Fibroblast of the aortic adventitia (primary cell): Measurements from ENCODE around the gene ETV6. TPM values are rescaled to one million over a fixed set of nuclear protein-coding genes. Genes with fewer than 3 reads are reported as not detected.

Experiments
- DNase-seq: peaks from one replicate; pipeline ENCODE4 v3.0.0-alpha.2; 2010; ENCODE audit warnings: low read depth
- H3K4me3 ChIP-seq: 2 replicates; pipeline ENCODE4 v1.5.1; 2011; ENCODE audit warnings: low read depth, mild to moderate bottlenecking, control low read depth, low read length, moderate library complexity
- total RNA-seq: library from RNA; depleted of rRNA; stranded (reverse); fragments of >200 nt; gene quantifications from 2 replicates; pipeline ENCODE4 v1.2.3, GENCODE V29; 2012; ENCODE audit warnings: low replicate concordance
- TF ChIP-seq, protein P1 (sequence below): IDR thresholded peaks from 2 replicates; pipeline ENCODE4 v1.5.1; 2011; ENCODE audit warnings: mild to moderate bottlenecking, low read length, control low read depth, inconsistent platforms; ENCODE audit not compliant: insufficient read depth

The ETV6 gene
- total RNA-seq, 1 donor, result 6.1 TPM

DNA sequence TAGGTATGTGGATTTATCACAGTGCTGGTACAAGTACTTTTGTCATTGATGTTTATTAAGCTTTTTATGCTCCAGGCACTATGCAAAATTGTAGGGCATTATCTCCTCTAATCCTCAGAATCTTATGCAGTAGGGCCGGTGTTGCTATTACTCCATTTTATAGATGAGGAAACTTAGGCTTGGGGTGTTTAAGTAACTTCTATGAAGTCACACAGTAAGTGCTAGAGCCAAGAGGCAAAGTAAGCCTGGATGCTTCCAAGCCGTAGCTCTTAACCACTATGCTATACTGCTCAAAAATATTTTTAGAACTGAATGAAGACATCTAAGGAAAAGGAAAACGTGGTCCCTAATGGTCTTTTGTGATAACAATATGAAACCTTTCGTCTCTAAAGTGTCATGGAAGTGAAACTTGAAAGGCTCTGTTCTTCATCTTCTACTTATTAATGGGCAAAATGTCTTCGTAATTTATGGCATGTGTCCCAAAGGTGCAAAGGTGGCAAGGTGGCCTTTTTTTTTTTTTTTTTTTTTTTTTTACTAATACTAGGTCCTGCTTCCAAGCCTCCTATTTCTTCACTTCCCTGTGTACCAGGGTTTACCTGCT lies 85.2 kb downstream of the ETV6 start:
- TF ChIP-seq, protein P1, sequence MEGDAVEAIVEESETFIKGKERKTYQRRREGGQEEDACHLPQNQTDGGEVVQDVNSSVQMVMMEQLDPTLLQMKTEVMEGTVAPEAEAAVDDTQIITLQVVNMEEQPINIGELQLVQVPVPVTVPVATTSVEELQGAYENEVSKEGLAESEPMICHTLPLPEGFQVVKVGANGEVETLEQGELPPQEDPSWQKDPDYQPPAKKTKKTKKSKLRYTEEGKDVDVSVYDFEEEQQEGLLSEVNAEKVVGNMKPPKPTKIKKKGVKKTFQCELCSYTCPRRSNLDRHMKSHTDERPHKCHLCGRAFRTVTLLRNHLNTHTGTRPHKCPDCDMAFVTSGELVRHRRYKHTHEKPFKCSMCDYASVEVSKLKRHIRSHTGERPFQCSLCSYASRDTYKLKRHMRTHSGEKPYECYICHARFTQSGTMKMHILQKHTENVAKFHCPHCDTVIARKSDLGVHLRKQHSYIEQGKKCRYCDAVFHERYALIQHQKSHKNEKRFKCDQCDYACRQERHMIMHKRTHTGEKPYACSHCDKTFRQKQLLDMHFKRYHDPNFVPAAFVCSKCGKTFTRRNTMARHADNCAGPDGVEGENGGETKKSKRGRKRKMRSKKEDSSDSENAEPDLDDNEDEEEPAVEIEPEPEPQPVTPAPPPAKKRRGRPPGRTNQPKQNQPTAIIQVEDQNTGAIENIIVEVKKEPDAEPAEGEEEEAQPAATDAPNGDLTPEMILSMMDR, result no peak
- DNase-seq, result no peak

DNA sequence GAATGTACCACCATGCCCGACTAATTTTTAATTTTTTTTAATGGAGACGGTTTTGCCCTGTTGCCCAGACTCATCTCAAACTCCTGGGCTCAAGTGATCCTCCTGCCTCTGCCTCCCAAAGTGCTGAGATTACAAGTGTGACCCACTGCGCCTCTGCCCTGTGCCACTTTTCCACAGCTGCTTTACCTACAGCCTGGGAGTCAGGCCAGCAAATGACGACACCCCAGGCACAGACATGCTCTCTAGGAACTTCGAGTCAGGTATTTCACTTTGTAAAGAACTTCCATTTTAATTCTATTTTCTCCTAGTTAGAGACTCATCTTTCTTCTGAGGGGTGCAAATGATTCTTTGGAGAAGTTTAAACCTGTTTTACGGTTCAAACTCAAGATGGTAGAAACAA lies 89.0 kb downstream of the ETV6 start:
- TF ChIP-seq, protein P1, result no peak
- no peak overlapping the region for H3K4me3 ChIP-seq
- no peak for DNase-seq

More for the DNA sequence above, 85.2 kb downstream of the ETV6 start:
- no peak overlapping the region for H3K4me3 ChIP-seq

DNA sequence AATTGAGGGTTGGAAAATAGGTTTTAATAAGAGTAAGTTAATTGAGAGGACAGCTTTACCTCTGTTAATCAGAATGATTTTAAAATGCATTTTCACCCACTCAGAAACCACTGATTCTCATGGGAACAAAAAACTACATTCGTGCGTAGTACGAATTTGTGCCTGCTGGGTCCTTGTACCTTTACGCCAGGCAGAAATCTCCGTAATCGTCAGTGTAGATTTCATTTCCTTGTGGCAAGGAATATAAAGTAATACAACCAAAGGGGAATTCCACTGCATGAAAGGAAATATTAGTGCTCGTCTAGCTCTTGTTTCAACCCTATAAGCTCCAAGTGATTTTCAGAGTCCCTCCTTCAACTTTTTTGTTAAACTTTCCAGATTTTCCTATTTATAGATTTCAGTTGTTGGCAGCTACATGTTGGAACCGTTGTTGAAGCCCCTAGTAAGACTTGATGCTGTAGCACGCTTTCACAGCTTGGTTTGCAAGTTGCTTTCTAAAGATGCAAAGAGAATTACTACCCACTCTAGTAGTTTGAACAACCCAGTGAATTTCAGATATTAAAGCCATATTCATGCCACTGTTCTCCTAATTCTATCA lies 90.6 kb downstream of the ETV6 start:
- no peak for DNase-seq
- TF ChIP-seq, protein P1, result no peak
- no peak overlapping the region for H3K4me3 ChIP-seq

DNA sequence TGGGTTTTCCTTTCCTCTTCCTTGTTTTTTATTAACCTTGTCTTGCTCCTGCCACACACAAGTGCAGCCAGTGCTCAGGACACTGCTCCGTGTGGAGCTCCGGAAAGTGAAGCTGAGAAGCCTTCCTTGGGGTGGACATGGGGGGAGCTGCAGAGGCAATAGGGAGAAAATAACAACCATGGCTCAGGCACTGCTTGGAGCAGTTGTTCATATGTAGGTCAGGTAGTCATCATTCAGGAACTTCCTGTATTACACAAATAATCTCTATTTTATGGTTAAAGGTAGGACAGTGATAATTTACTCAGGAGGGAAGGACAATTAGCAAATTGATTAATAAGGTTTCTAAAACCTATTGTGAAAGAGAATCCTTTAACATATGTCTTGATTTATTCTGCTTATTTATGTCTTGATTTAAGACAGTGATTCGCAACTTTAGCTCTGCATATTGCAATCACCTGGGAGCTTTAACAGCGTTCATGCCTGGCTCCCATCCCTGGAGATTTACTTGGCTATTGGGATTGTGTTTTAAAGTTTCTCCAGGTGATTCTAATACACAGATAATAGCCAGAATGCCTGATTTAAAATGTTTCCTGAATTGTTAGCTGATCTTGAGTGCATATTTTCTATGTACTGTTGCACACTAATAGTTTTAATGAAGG lies 92.1 kb downstream of the ETV6 start:
- H3K4me3 ChIP-seq, result no peak overlapping the region
- DNase-seq, result no peak
- TF ChIP-seq, protein P1, result no peak

DNA sequence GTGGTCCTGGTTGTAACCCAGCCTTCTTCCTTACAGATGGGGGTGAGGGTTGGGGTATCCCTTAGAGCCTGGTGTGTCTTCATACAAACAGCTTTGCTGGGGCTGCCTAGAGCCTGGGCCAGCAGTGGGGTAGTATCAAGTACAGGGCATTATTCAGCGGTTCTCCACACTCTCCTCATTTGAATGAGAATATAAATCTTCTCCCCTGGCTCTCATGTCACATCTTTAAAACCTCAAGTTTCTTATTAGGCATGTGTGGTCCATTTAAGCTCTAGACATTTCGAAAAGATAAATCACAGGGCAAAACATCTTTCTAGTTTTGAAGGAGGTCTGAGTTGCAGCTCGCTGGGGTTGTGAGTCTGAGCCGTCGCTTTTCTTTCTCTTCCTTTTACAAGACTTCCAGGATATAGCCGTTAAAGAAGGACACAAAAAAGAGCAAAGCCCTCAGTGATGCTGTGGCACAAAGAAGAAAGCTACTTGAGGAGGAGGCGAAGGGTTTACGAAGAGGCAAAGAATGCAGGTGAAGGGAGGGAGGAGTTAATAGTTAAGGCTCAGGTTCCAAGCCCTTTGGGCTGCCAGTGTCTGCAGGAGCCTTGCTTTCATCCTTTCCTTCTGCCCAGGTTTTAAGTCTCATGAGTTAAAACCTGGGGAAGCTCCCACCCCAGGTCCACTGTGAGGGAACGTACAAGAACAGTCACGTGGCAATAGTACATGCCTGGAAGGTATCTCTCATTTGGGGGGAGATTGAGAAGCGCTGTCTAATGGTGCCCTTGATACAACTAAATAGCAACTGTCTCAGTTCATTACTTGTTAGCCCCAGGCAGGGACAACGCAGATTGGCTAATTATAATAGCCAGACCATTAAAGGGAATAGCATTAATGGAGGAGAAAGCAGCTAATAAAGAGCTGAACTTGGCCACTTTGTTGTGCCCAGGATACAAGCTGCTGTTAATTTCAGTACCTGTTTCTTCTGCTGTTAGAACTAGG lies 94.2 kb downstream of the ETV6 start:
- TF ChIP-seq, protein P1, result no peak
- DNase-seq, result no peak
- H3K4me3 ChIP-seq, result no peak overlapping the region

DNA sequence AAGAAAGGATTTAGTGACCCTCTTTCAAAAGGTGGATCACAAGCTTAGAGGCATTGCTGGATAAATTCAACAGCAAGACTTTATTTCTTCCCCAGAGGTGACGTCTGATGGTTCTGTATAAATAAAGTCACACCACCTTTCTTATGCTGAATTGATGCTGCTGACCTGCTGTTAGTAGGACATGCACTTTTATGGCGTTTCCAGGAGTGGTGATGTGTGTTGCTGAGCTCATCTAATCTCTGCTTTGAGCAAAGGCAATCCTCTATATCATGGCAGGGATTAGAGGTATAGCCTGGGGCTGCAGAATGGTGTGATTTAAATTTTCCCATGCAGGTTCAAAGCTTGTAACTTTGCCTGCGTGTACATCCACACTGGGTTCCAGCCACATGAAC lies 94.9 kb downstream of the ETV6 start:
- DNase-seq, result no peak
- no peak overlapping the region for H3K4me3 ChIP-seq
- TF ChIP-seq, protein P1, result no peak
